Liver (tissue), 9 donors: Measurements from ENCODE around the gene LRRC72. TPM values are rescaled to one million over a fixed set of nuclear protein-coding genes. Genes with fewer than 3 reads are reported as not detected.

Experiments
- DNase-seq: peaks from one replicate; pipeline ENCODE4 v3.0.0-alpha.2; 2017; ENCODE audit warnings: low spot score
- H3K27ac ChIP-seq, 2 donors: one replicate each; pipeline ENCODE4 v1.7.0; 2013; ENCODE audit warnings: inconsistent platforms in 2 of 2, low read length in 2 of 2, control low read depth in 1 of 2, low read depth in 1 of 2, mild to moderate bottlenecking in 1 of 2
- H3K27me3 ChIP-seq, 4 donors: one replicate each; pipeline versions ENCODE4 v1.6.1 to v1.7.0; 2013; ENCODE audit warnings: low read length in 3 of 4, inconsistent platforms in 1 of 4, mild to moderate bottlenecking in 1 of 4, moderate library complexity in 1 of 4; ENCODE audit not compliant: control insufficient read depth in 4 of 4, insufficient read depth in 4 of 4
- H3K36me3 ChIP-seq, 4 donors: one replicate each; pipeline versions ENCODE4 v1.6.1 to v1.7.0; 2013; ENCODE audit warnings: low read length in 3 of 4, mild to moderate bottlenecking in 3 of 4, low read depth in 1 of 4, moderate library complexity in 1 of 4; ENCODE audit not compliant: control insufficient read depth in 4 of 4, insufficient read depth in 3 of 4
- H3K4me1 ChIP-seq, 4 donors: one replicate each; pipeline versions ENCODE4 v1.6.1 to v1.7.0; 2013; ENCODE audit warnings: low read length in 3 of 4, mild to moderate bottlenecking in 3 of 4, moderate library complexity in 1 of 4; ENCODE audit not compliant: control insufficient read depth in 4 of 4, insufficient read depth in 4 of 4
- H3K4me3 ChIP-seq, 3 donors: one replicate each; pipeline versions ENCODE4 v1.6.1 to v1.7.0; 2013; ENCODE audit warnings: low read length in 3 of 3, control low read depth in 1 of 3, low read depth in 1 of 3, mild to moderate bottlenecking in 1 of 3
- H3K9ac ChIP-seq, 2 donors: one replicate each; pipeline ENCODE4 v1.7.0; 2013; ENCODE audit warnings: low read length in 2 of 2, mild to moderate bottlenecking in 2 of 2, moderate library complexity in 2 of 2, control low read depth in 1 of 2, low read depth in 1 of 2
- H3K9me3 ChIP-seq, 4 donors: one replicate each; pipeline versions ENCODE4 v1.6.1 to v1.7.0; 2013; ENCODE audit warnings: low read length in 3 of 4; ENCODE audit not compliant: control insufficient read depth in 4 of 4
- ATF3 ChIP-seq: IDR thresholded peaks from 2 replicates; pipeline ENCODE4 v1.6.1; 2016; ENCODE audit warnings: antibody characterized with exemption
- CTCF ChIP-seq: fragments of 150-350 bp; IDR thresholded peaks from 2 replicates; pipeline ENCODE4 v1.5.1; 2017; ENCODE audit warnings: improper control_type of control experiment, low read depth, low read length; ENCODE audit not compliant: missing input control
- EGR1 ChIP-seq, 2 donors: IDR thresholded peaks; 2 replicates each; pipeline ENCODE4 v1.6.1; 2016 to 2018; ENCODE audit warnings: antibody characterized with exemption in 2 of 2, low read depth in 2 of 2
- FOXA1 ChIP-seq: IDR thresholded peaks from 2 replicates; pipeline ENCODE4 v1.6.1; 2016; ENCODE audit warnings: antibody characterized with exemption
- FOXA2 ChIP-seq: IDR thresholded peaks from 2 replicates; pipeline ENCODE4 v1.6.1; 2016; ENCODE audit warnings: antibody characterized with exemption
- GABPA ChIP-seq, 2 donors: IDR thresholded peaks in 1 of 2; conservative IDR thresholded peaks in 1 of 2; 2 replicates each; pipeline ENCODE4 v1.6.1; 2016; ENCODE audit warnings: antibody characterized with exemption in 2 of 2, mild to moderate bottlenecking in 1 of 2, moderate library complexity in 1 of 2
- HNF4A ChIP-seq, 2 donors: conservative IDR thresholded peaks; 2 replicates each; pipeline ENCODE4 v1.6.1; 2016; ENCODE audit warnings: antibody characterized with exemption in 2 of 2, mild to moderate bottlenecking in 2 of 2
- HNF4G ChIP-seq: IDR thresholded peaks from 2 replicates; pipeline ENCODE4 v1.6.1; 2016; ENCODE audit warnings: antibody characterized with exemption
- JUND ChIP-seq, 2 donors: IDR thresholded peaks; 2 replicates each; pipeline ENCODE4 v1.6.1; 2016; ENCODE audit warnings: antibody characterized with exemption in 2 of 2
- MAX ChIP-seq: IDR thresholded peaks from 2 replicates; pipeline ENCODE4 v1.6.1; 2016; ENCODE audit warnings: antibody characterized with exemption
- NR2F2 ChIP-seq: IDR thresholded peaks from 2 replicates; pipeline ENCODE4 v1.6.1; 2016; ENCODE audit warnings: antibody characterized with exemption
- RAD21 ChIP-seq, 2 donors: IDR thresholded peaks; 2 replicates each; pipeline ENCODE4 v1.6.1; 2016; ENCODE audit warnings: antibody characterized with exemption in 2 of 2, mild to moderate bottlenecking in 2 of 2
- REST ChIP-seq: IDR thresholded peaks from 2 replicates; pipeline ENCODE4 v1.6.1; 2016; ENCODE audit warnings: antibody characterized with exemption, mild to moderate bottlenecking
- RXRA ChIP-seq, 2 donors: IDR thresholded peaks; 2 replicates each; pipeline ENCODE4 v1.6.1; 2017 to 2018; ENCODE audit warnings: antibody characterized with exemption in 2 of 2, mild to moderate bottlenecking in 1 of 2
- SP1 ChIP-seq: IDR thresholded peaks from 2 replicates; pipeline ENCODE4 v1.6.1; 2018; ENCODE audit warnings: antibody characterized with exemption, mild to moderate bottlenecking
- TAF1 ChIP-seq: conservative IDR thresholded peaks from 2 replicates; pipeline ENCODE4 v1.6.1; 2016; ENCODE audit warnings: antibody characterized with exemption, mild to moderate bottlenecking
- YY1 ChIP-seq: IDR thresholded peaks from 2 replicates; pipeline ENCODE4 v1.6.1; 2016; ENCODE audit warnings: antibody characterized with exemption, mild to moderate bottlenecking
- ZBTB33 ChIP-seq: IDR thresholded peaks from 2 replicates; pipeline ENCODE4 v1.6.1; 2016; ENCODE audit warnings: antibody characterized with exemption
- WGBS: extraction: QIAGEN DNeasy Blood & Tissue Kit; methylation state at CpG from one replicate; pipeline ENCODE4 v1.1.7; 2013; 5-methylcytosine and 5-hydroxymethylcytosine counted together
- polyA plus RNA-seq, 2 donors: library from polyadenylated mRNA; stranded (reverse) in 1 of 2; unstranded in 1 of 2; fragments of 200-250 nt in 1 of 2; fragments of >200 nt in 1 of 2; fragmentation: Nextera tagmentation in 1 of 2; extraction: Ambion mirVana in 1 of 2; gene quantifications; one replicate each; pipeline versions ENCODE4 v1.2.1 to v1.2.3, GENCODE V29; 2013 to 2015
- total RNA-seq, 2 donors: library from RNA; depleted of rRNA; stranded (reverse); fragments of >200 nt; gene quantifications; one replicate each; pipeline ENCODE4 v1.2.3, GENCODE V29; 2014
- donor health status: healthy.
- donor health status: healthy.
- donor health status: healthy.
- donor health status: healthy.
- donor health status: healthy.

LRRC72 gene
- total and polyA plus RNA-seq, 4 donors: not detected

- H3K36me3 ChIP-seq: no peaks in the 10 kb centered on the region
- 89% methylated on average over 4 of the region's 4 CpGs for WGBS
- no peaks in the 10 kb centered on the region for H3K4me1 ChIP-seq
- DNase-seq: no peak
- H3K9me3 ChIP-seq: no peaks in the 10 kb centered on the region
- no peak overlapping the region for H3K9ac ChIP-seq
- no peak overlapping the region for H3K4me3 ChIP-seq
- TF ChIP-seq SP1 (no peak), ATF3 (no peak), JUND (IDR thresholded peaks at IDR 0.05) (no peak), GABPA (IDR thresholded peaks at IDR 0.05 in 1 of 2, conservative IDR thresholded peaks at IDR 0.05 in 1 of 2) (no peak), REST (no peak), HNF4G (no peak), TAF1 (no peak), NR2F2 (no peak), ZBTB33 (no peak), RXRA (IDR thresholded peaks at IDR 0.05) (no peak), YY1 (no peak), HNF4A (conservative IDR thresholded peaks at IDR 0.05) (no peak), CTCF (no peak), FOXA1 (no peak), FOXA2 (no peak), MAX (no peak), EGR1 (IDR thresholded peaks at IDR 0.05; ENCODE audit: low read depth in 2 of 2) (no peak)
- H3K27ac ChIP-seq: no peak overlapping the region
- no peaks in the 10 kb centered on the region for H3K27me3 ChIP-seq
Measured at GRCh38 chr7:16564023-16564380, 37.4 kb downstream of the LRRC72 start.

- H3K36me3 ChIP-seq: no peaks in the 10 kb centered on the region
- DNase-seq: no peak
- no peak overlapping the region for H3K9ac ChIP-seq
Measured at GRCh38 chr7:16564909-16565426, 38.3 kb downstream of the LRRC72 start.

More at GRCh38 chr7:16564909-16565426, 38.3 kb downstream of the LRRC72 start:
- Histone ChIP-seq H3K4me3 (no peak overlapping the region), H3K27me3 (no peaks in the 10 kb centered on the region), H3K9me3 (no peaks in the 10 kb centered on the region), H3K27ac (no peak overlapping the region), H3K4me1 (no peaks in the 10 kb centered on the region)
- WGBS: 26% methylated on average over 13 of the region's 13 CpGs
- TF ChIP-seq CTCF (peak; percentile 79), JUND (IDR thresholded peaks at IDR 0.05) (no peak), RAD21 (IDR thresholded peaks at IDR 0.05) (peak; percentile 94 to 95)
